NB4 (cell line): ENCODE results near the gene LSM10.

Experiments used
- DNase-seq: peaks from one replicate; pipeline ENCODE4 v3.0.0; 2010; ENCODE audit warnings: low read depth
- H3K4me3 ChIP-seq: one replicate; pipeline ENCODE4 v1.5.1; 2011; ENCODE audit warnings: mild to moderate bottlenecking, low read depth, low read length, moderate library complexity
- MYC ChIP-seq: IDR thresholded peaks from 2 replicates; pipeline ENCODE4 v1.6.1; 2011; ENCODE audit warnings: low read depth, low read length
- POLR2A ChIP-seq: IDR thresholded peaks from 2 replicates; pipeline ENCODE4 v1.6.1; 2011; ENCODE audit warnings: mild to moderate bottlenecking; ENCODE audit not compliant: insufficient read length; ENCODE audit errors: extremely low read depth
- TF ChIP-seq, protein P1 (sequence below): IDR thresholded peaks from 2 replicates; pipeline ENCODE4 v1.6.1; 2011; ENCODE audit warnings: low read depth, low read length
- TF ChIP-seq, protein P2 (sequence below): IDR thresholded peaks from one replicate; pipeline ENCODE4 v1.5.1; 2012; ENCODE audit warnings: low read depth, low read length

LSM10 gene

DNA sequence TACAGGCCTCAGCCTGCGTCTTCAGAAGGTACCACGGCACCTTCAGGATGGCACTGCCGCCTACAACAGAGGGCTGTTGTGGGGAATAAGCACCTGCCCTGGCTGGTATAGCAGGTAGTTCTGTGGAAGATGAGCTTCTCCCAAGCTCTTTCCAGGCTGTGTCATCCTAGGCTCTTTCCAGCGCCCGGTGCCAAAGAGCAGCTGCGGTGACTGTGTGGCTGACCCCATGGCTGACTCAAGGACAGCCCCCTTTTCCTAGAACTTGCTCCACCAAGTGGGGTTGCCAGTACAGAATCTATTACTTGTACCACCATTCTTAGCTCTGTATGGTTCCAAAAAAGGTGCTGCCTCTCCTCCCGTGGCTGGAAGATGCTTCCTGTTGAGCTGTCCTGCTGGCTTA lies 52.4 kb downstream of the LSM10 start:
- no peak overlapping the region for H3K4me3 ChIP-seq
- no peak for TF ChIP-seq POLR2A
- TF ChIP-seq, protein P1, sequence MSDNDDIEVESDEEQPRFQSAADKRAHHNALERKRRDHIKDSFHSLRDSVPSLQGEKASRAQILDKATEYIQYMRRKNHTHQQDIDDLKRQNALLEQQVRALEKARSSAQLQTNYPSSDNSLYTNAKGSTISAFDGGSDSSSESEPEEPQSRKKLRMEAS = no peak
- TF ChIP-seq, protein P2, sequence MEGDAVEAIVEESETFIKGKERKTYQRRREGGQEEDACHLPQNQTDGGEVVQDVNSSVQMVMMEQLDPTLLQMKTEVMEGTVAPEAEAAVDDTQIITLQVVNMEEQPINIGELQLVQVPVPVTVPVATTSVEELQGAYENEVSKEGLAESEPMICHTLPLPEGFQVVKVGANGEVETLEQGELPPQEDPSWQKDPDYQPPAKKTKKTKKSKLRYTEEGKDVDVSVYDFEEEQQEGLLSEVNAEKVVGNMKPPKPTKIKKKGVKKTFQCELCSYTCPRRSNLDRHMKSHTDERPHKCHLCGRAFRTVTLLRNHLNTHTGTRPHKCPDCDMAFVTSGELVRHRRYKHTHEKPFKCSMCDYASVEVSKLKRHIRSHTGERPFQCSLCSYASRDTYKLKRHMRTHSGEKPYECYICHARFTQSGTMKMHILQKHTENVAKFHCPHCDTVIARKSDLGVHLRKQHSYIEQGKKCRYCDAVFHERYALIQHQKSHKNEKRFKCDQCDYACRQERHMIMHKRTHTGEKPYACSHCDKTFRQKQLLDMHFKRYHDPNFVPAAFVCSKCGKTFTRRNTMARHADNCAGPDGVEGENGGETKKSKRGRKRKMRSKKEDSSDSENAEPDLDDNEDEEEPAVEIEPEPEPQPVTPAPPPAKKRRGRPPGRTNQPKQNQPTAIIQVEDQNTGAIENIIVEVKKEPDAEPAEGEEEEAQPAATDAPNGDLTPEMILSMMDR = no peak
- no peak for TF ChIP-seq MYC
- no peak for DNase-seq

DNA sequence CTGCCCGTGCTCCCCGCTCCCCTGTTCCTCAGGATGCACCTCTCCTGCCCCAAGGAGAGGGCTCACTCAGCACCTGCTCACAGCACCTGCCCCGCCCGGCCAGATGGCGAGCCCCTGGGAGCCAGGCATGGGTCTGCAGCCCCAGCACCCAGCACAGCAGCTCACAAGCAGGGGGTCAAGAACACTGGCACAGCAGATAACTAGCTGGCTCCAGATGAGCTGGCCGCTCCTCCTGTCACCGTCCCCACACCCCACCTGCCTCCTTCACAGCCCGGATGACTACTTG lies 53.4 kb downstream of the LSM10 start:
- no peak overlapping the region for H3K4me3 ChIP-seq
- TF ChIP-seq MYC = no peak
- no peak for TF ChIP-seq POLR2A
- TF ChIP-seq, protein P1 = no peak
- TF ChIP-seq, protein P2 = no peak
- no peak for DNase-seq

DNA sequence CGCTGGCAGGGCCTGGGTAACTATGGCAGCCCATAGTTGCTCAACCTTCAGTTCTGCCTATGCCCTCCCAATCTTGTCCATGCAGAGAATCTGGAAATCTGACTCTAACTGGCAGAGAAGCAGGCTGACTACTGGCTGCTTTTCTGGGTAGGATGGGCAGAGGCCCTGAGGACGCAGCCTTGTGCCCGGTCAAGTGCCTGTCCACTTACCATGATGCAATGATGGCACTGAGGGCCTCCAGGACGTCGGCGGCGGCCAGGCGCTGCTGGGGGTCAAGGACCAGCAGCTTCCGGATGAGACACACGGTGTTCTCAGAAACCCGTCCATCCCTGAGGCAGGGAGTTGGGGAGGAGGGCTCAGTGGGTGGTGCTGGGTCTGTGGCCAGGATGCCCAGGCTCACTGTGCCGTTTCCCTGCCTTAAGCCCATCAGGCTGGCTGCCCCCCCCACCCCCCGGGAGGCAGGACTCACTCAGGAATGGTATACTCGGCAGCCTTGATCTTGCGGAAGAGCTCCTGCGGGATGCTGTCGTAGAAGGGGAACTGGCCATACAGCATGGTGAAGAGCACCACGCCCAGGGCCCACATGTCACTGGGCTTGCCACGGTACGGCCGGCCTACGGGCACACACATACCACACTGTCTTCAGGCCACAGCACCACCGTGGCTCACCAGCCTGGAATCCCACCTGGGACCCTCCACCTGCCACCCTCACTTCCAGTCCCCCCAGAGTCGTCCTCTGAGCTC lies 53.9 kb downstream of the LSM10 start:
- no peak overlapping the region for H3K4me3 ChIP-seq
- TF ChIP-seq POLR2A (no peak), MYC (no peak)
- TF ChIP-seq, protein P2 = no peak
- TF ChIP-seq, protein P1 = no peak
- no peak for DNase-seq
